Natural killer cell (primary cell): Measurements from ENCODE around the gene PIGR. TPM values are rescaled to one million over a fixed set of nuclear protein-coding genes. Genes with fewer than 3 reads are reported as not detected.
A peak's percentile ranks its signal among the peaks of the same experiment; 100 is the strongest.

Experiments
- ATAC-seq, 3 donors: fragments of 150-1000 bp in 2 of 3; fragments of 200-7000 bp in 1 of 3; cut with Tn5 transposase; 1 replicate in 1 of 3; 2 replicates in 2 of 3; pipeline ENCODE4 v1.10.0; 2021; ENCODE audit warnings: mild to moderate bottlenecking in 2 of 3, moderate library complexity in 2 of 3
- DNase-seq, 2 donors: peaks; one replicate each; pipeline versions ENCODE4 v3.0.0 to v3.0.0-alpha.2; 2013 to 2021; ENCODE audit warnings: mixed read lengths in 1 of 2
- H3K27ac ChIP-seq: one replicate; pipeline ENCODE4 v1.5.1; 2013; ENCODE audit warnings: mild to moderate bottlenecking, low read length
- H3K27me3 ChIP-seq: one replicate; pipeline ENCODE4 v1.6.1; 2013; ENCODE audit warnings: low read length; ENCODE audit not compliant: control insufficient read depth, insufficient read depth
- H3K36me3 ChIP-seq: one replicate; pipeline ENCODE4 v1.6.1; 2013; ENCODE audit warnings: low read length; ENCODE audit not compliant: control insufficient read depth, insufficient read depth
- H3K4me1 ChIP-seq: one replicate; pipeline ENCODE4 v1.6.1; 2013; ENCODE audit warnings: low read length; ENCODE audit not compliant: control insufficient read depth, insufficient read depth
- H3K4me3 ChIP-seq: one replicate; pipeline ENCODE4 v1.5.1; 2013; ENCODE audit warnings: low read length
- H3K9me3 ChIP-seq: one replicate; pipeline ENCODE4 v1.6.1; 2013; ENCODE audit warnings: low read length; ENCODE audit not compliant: control insufficient read depth, insufficient read depth
- H3K27ac Mint-ChIP-seq, 2 donors: one replicate each; pipeline ENCODE4 v1.8.0; 2022; ENCODE audit warnings: mild to moderate bottlenecking in 2 of 2, mixed read lengths in 2 of 2, moderate library complexity in 1 of 2
- H3K27me3 Mint-ChIP-seq, 2 donors: one replicate each; pipeline ENCODE4 v1.8.0; 2022; ENCODE audit warnings: low read depth in 2 of 2, mixed read lengths in 2 of 2
- H3K36me3 Mint-ChIP-seq: one replicate; pipeline ENCODE4 v1.8.0; 2022; ENCODE audit warnings: mixed read lengths
- H3K4me1 Mint-ChIP-seq, 2 donors: one replicate each; pipeline ENCODE4 v1.8.0; 2022; ENCODE audit warnings: mixed read lengths in 2 of 2
- H3K4me3 Mint-ChIP-seq: one replicate; pipeline ENCODE4 v1.8.0; 2022; ENCODE audit warnings: mild to moderate bottlenecking, moderate library complexity, mixed read lengths
- H3K9me3 Mint-ChIP-seq, 2 donors: one replicate each; pipeline ENCODE4 v1.8.0; 2022; ENCODE audit warnings: mixed read lengths in 2 of 2
- WGBS: methylation state at CpG from one replicate; pipeline ENCODE4 v1.1.7; 2013; ENCODE audit warnings: missing lambda C conversion rate; ENCODE audit not compliant: insufficient coverage; 5-methylcytosine and 5-hydroxymethylcytosine counted together
- intact Hi-C: fragments of 100-400 bp; cut with micrococcal nuclease; formaldehyde crosslinking; loops from one replicate; pipeline ENCODE4 v1.14.2; 2022
- total RNA-seq, 4 donors: library from RNA; stranded (reverse); fragments of 120-200 nt in 1 of 4; gene quantifications; one replicate each; pipeline versions ENCODE4 v1.2.3 to v1.2.4, GENCODE V29; 2013 to 2022
- TF ChIP-seq, protein P1 (sequence below): fragments of 200-600 bp; IDR thresholded peaks from one replicate; pipeline ENCODE4 v1.8.0; 2022; ENCODE audit warnings: antibody characterized with exemption

Gene PIGR
- total RNA-seq, 3 donors from 2014 or later (not counting 1 experiment from before 2014, with no cell fraction given): 0.38 TPM; not detected in 2

DNA sequence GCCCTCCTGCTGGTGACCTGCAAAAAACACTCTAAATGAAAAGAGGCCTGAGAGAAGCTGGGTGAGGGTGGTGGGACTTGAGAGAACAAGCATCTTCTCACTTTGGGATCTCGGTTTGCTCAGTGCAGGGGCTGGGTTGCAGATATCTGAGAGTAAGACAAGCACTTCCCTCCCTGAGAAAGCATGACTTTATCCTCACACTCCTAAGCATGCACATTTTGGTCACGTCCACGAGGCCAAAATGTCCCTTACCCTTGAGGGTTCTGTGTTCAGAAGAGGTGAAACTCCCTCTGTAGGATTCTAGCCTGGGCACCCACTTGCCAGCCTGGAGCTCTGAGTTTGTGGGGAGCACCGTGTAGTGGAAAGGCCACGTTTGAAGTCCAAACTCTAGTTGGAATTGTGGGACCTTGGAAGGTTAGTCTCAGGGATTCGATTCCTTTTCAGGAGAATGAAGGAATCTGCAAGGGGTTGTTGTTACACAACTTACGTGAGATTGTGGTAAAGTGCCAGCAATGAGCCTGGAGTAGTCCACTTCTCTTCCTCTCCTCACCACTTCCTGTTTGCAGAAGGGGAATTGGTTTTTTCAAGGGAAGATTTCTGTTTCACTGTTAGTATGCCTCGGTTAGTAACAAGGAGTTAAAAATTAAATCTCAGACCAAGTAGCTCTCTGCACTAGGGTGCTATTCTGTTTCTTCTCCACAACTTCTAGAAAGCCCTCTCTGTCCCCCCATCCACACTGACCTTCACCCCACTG lies 21.0 kb upstream of the PIGR start:
- ATAC-seq (no peak), DNase-seq (peak in 1 of 2 donors; percentile 23)
- no peak overlapping the region for H3K27ac ChIP-seq

DNA sequence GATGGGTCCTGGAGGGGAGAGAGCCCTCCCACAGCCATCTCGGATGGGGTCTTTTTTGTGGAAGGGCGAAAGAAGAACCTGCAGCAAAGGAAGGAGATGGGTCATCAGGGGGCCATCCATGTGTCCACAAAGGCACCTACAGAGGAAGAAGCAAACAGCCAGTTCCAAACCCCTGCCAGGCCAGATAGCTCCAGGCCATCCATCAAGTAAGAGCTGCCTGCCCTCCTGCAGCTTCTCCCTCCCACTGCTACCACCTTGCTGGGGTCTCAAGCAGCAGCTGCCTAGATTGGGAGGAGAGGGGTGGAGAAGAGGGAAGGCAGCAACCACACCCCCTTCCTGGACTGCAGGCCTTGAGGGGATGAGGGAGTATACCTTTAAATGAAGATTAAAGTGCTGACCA lies 19.5 kb upstream of the PIGR start:
- H3K9me3 Mint-ChIP-seq: no peaks in the 10 kb centered on the region
- peaks cover 9 to 20% of the 10 kb centered on the region in 2 donors for H3K4me1 Mint-ChIP-seq
- Histone ChIP-seq H3K27ac (no peak overlapping the region), H3K4me3 (no peak overlapping the region), H3K27me3 (no peaks in the 10 kb centered on the region), H3K4me1 (peaks cover 26% of the 10 kb centered on the region), H3K9me3 (no peaks in the 10 kb centered on the region), H3K36me3 (no peaks in the 10 kb centered on the region)
- no peaks in the 10 kb centered on the region for H3K36me3 Mint-ChIP-seq
- H3K4me3 Mint-ChIP-seq: no peak overlapping the region
- peaks cover 12% of the 10 kb centered on the region in 2 donors for H3K27me3 Mint-ChIP-seq
- DNase-seq (no peak), ATAC-seq (no peak)
- intact Hi-C loops: no loop called here
- no peak overlapping the region for H3K27ac Mint-ChIP-seq
- 98% methylated on average over 2 of the region's 2 CpGs for WGBS
- TF ChIP-seq, protein P1, sequence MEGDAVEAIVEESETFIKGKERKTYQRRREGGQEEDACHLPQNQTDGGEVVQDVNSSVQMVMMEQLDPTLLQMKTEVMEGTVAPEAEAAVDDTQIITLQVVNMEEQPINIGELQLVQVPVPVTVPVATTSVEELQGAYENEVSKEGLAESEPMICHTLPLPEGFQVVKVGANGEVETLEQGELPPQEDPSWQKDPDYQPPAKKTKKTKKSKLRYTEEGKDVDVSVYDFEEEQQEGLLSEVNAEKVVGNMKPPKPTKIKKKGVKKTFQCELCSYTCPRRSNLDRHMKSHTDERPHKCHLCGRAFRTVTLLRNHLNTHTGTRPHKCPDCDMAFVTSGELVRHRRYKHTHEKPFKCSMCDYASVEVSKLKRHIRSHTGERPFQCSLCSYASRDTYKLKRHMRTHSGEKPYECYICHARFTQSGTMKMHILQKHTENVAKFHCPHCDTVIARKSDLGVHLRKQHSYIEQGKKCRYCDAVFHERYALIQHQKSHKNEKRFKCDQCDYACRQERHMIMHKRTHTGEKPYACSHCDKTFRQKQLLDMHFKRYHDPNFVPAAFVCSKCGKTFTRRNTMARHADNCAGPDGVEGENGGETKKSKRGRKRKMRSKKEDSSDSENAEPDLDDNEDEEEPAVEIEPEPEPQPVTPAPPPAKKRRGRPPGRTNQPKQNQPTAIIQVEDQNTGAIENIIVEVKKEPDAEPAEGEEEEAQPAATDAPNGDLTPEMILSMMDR: no peak

More for the DNA sequence above, 21.0 kb upstream of the PIGR start:
- no peaks in the 10 kb centered on the region for H3K36me3 Mint-ChIP-seq
- Histone ChIP-seq H3K27me3 (no peaks in the 10 kb centered on the region), H3K9me3 (no peaks in the 10 kb centered on the region), H3K4me3 (no peak overlapping the region), H3K4me1 (peaks cover 23% of the 10 kb centered on the region), H3K36me3 (no peaks in the 10 kb centered on the region)
- TF ChIP-seq, protein P1: no peak
- no peak overlapping the region for H3K27ac Mint-ChIP-seq
- no peaks in the 10 kb centered on the region for H3K9me3 Mint-ChIP-seq
- 21% methylated on average over 7 of the region's 8 CpGs for WGBS
- peaks cover 18 to 24% of the 10 kb centered on the region in 2 donors for H3K27me3 Mint-ChIP-seq
- H3K4me3 Mint-ChIP-seq: no peak overlapping the region
- H3K4me1 Mint-ChIP-seq: peaks cover 9 to 17% of the 10 kb centered on the region in 2 donors
- intact Hi-C loops: no loop called here

DNA sequence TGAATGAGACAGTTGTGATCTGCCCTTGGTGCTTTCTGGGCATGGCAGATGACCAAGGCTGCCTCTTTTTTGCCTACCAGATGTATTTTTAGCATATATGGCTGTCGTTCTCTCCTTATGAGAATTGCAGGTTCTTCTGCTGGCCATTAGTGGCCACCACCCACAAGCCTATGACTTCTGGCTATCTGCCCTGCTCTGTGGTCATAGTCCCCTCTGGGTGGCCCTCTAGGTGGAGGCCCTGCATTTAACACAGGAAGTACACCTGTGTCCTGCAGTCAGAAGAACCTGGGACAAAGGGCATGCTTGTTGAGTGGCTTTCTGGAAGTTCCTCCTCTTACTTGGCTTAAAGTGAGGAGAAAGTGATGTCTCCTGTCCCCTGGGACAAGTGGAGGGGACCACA lies 17.5 kb upstream of the PIGR start:
- TF ChIP-seq, protein P1: no peak
- Histone ChIP-seq H3K27ac (no peak overlapping the region), H3K36me3 (no peaks in the 10 kb centered on the region), H3K27me3 (no peaks in the 10 kb centered on the region), H3K9me3 (no peaks in the 10 kb centered on the region), H3K4me1 (peaks cover 19% of the 10 kb centered on the region), H3K4me3 (no peak overlapping the region)
- ATAC-seq (no peak), DNase-seq (no peak)
- peaks cover 0 to 3% of the 10 kb centered on the region in 2 donors for H3K27me3 Mint-ChIP-seq
- no peak overlapping the region for H3K4me3 Mint-ChIP-seq
- H3K9me3 Mint-ChIP-seq: no peaks in the 10 kb centered on the region
- no peaks in the 10 kb centered on the region for H3K36me3 Mint-ChIP-seq
- 82% methylated on average over 1 of the region's 1 CpG for WGBS
- H3K27ac Mint-ChIP-seq: no peak overlapping the region
- H3K4me1 Mint-ChIP-seq: peaks cover 9 to 20% of the 10 kb centered on the region in 2 donors
- intact Hi-C loops: no loop called here
